ENCODE data around the gene HIBADH. TPM values are rescaled to one million over a fixed set of nuclear protein-coding genes. Genes with fewer than 3 reads are reported as not detected.
A peak's percentile ranks its signal among the peaks of the same experiment; 100 is the strongest.
"Not testable (repeated sequence)": the region's sequence is repeated elsewhere in the genome, so short reads cannot be mapped to it uniquely, and the experiment has no call there.

The HIBADH gene
- polyA plus RNA-seq, 3 donors from 2014 or later = 24.9 to 41.1 (median 28.4) TPM

GRCh38 chr7:27510541-27510940, 152.1 kb downstream of the HIBADH start:
- Mint-ChIP-seq H3K36me3 (peaks cover 0 to 3% (median 0%) of the 10 kb centered on the region in 3 donors), H3K27me3 (ENCODE audit: low read depth in 3 of 3) (peaks cover 0 to 3% (median 0%) of the 10 kb centered on the region in 3 donors), H3K9me3 (peaks cover 0 to 6% (median 2%) of the 10 kb centered on the region in 6 donors), H3K4me3 (no peak overlapping the region), H3K27ac (no peak overlapping the region), H3K4me1 (no peaks in the 10 kb centered on the region)
- no peak for DNase-seq

GRCh38 chr7:27501879-27502278, 160.8 kb downstream of the HIBADH start:
- DNase-seq; H3K4me3 Mint-ChIP-seq; H3K9me3 Mint-ChIP-seq; H3K36me3 Mint-ChIP-seq; H3K27me3 Mint-ChIP-seq (ENCODE audit: low read depth in 3 of 3); H3K27ac Mint-ChIP-seq; H3K4me1 Mint-ChIP-seq: not testable (repeated sequence)

GRCh38 chr7:27501001-27501400, 161.7 kb downstream of the HIBADH start:
- no peak overlapping the region for H3K4me3 Mint-ChIP-seq
- peak overlapping the region in 1 of 6 donors; percentile 69 for H3K27ac Mint-ChIP-seq
- no peaks in the 10 kb centered on the region for H3K4me1 Mint-ChIP-seq
- H3K36me3 Mint-ChIP-seq = peaks cover 0 to 4% (median 0%) of the 10 kb centered on the region in 3 donors
- no peak for DNase-seq
- peaks cover 0 to 1% (median 0%) of the 10 kb centered on the region in 6 donors for H3K9me3 Mint-ChIP-seq
- H3K27me3 Mint-ChIP-seq (ENCODE audit: low read depth in 3 of 3) = peaks cover 0 to 3% (median 2%) of the 10 kb centered on the region in 3 donors

- DNase-seq = no peak
- Mint-ChIP-seq H3K36me3 (no peaks in the 10 kb centered on the region), H3K4me3 (no peak overlapping the region), H3K4me1 (no peaks in the 10 kb centered on the region), H3K27me3 (ENCODE audit: low read depth in 3 of 3) (peaks cover 0 to 8% (median 5%) of the 10 kb centered on the region in 3 donors), H3K9me3 (peaks cover 0 to 2% (median 0%) of the 10 kb centered on the region in 6 donors), H3K27ac (no peak overlapping the region)
Measured at GRCh38 chr7:27492224-27492623, 170.5 kb downstream of the HIBADH start.

GRCh38 chr7:27491534-27491933, 171.1 kb downstream of the HIBADH start:
- no peak overlapping the region for H3K4me3 Mint-ChIP-seq
- no peaks in the 10 kb centered on the region for H3K4me1 Mint-ChIP-seq
- no peaks in the 10 kb centered on the region for H3K36me3 Mint-ChIP-seq
- H3K27me3 Mint-ChIP-seq (ENCODE audit: low read depth in 3 of 3) = peaks cover 0 to 8% (median 5%) of the 10 kb centered on the region in 3 donors
- DNase-seq = no peak
- H3K27ac Mint-ChIP-seq = no peak overlapping the region
- H3K9me3 Mint-ChIP-seq = peaks cover 0 to 2% (median 0%) of the 10 kb centered on the region in 6 donors

- no peak for DNase-seq
- no peaks in the 10 kb centered on the region for H3K9me3 Mint-ChIP-seq
- peaks cover 0 to 8% (median 5%) of the 10 kb centered on the region in 3 donors for H3K27me3 Mint-ChIP-seq (ENCODE audit: low read depth in 3 of 3)
- H3K27ac Mint-ChIP-seq = no peak overlapping the region
- no peaks in the 10 kb centered on the region for H3K36me3 Mint-ChIP-seq
- H3K4me3 Mint-ChIP-seq = no peak overlapping the region
- no peaks in the 10 kb centered on the region for H3K4me1 Mint-ChIP-seq
Measured at GRCh38 chr7:27487509-27487908, 175.2 kb downstream of the HIBADH start.

GRCh38 chr7:27484451-27484850, 178.2 kb downstream of the HIBADH start:
- peaks cover 0 to 8% (median 7%) of the 10 kb centered on the region in 3 donors for H3K27me3 Mint-ChIP-seq (ENCODE audit: low read depth in 3 of 3)
- no peaks in the 10 kb centered on the region for H3K9me3 Mint-ChIP-seq
- H3K4me1 Mint-ChIP-seq = no peaks in the 10 kb centered on the region
- no peak overlapping the region for H3K4me3 Mint-ChIP-seq
- H3K36me3 Mint-ChIP-seq = no peaks in the 10 kb centered on the region
- no peak for DNase-seq
- H3K27ac Mint-ChIP-seq = no peak overlapping the region

- no peak for DNase-seq
- Mint-ChIP-seq H3K9me3 (no peaks in the 10 kb centered on the region), H3K27me3 (ENCODE audit: low read depth in 3 of 3) (peaks cover 0 to 9% (median 7%) of the 10 kb centered on the region in 3 donors), H3K36me3 (no peaks in the 10 kb centered on the region), H3K27ac (no peak overlapping the region), H3K4me1 (no peaks in the 10 kb centered on the region), H3K4me3 (no peak overlapping the region)
Measured at GRCh38 chr7:27482219-27482618, 180.5 kb downstream of the HIBADH start.

GRCh38 chr7:27478556-27478955, 184.1 kb downstream of the HIBADH start:
- no peak overlapping the region for H3K27ac Mint-ChIP-seq

GRCh38 chr7:27478084-27478483, 184.6 kb downstream of the HIBADH start:
- no peak overlapping the region for H3K4me3 Mint-ChIP-seq
- H3K4me1 Mint-ChIP-seq = no peaks in the 10 kb centered on the region
- H3K27ac Mint-ChIP-seq = no peak overlapping the region
- no peaks in the 10 kb centered on the region for H3K9me3 Mint-ChIP-seq
- H3K36me3 Mint-ChIP-seq = no peaks in the 10 kb centered on the region
- no peak for DNase-seq
- peaks cover 0 to 11% (median 5%) of the 10 kb centered on the region in 3 donors for H3K27me3 Mint-ChIP-seq (ENCODE audit: low read depth in 3 of 3)

More at GRCh38 chr7:27478556-27478955, 184.1 kb downstream of the HIBADH start:
- Mint-ChIP-seq H3K4me3 (no peak overlapping the region), H3K4me1 (no peaks in the 10 kb centered on the region), H3K27me3 (ENCODE audit: low read depth in 3 of 3) (peaks cover 0 to 11% (median 6%) of the 10 kb centered on the region in 3 donors), H3K36me3 (no peaks in the 10 kb centered on the region), H3K9me3 (no peaks in the 10 kb centered on the region)
- DNase-seq = no peak

GRCh38 chr7:27476493-27476892, 186.2 kb downstream of the HIBADH start:
- no peaks in the 10 kb centered on the region for H3K36me3 Mint-ChIP-seq
- H3K9me3 Mint-ChIP-seq = no peaks in the 10 kb centered on the region
- H3K4me3 Mint-ChIP-seq = no peak overlapping the region
- no peak for DNase-seq
- H3K27ac Mint-ChIP-seq = no peak overlapping the region
- H3K27me3 Mint-ChIP-seq (ENCODE audit: low read depth in 3 of 3) = peaks cover 0 to 14% (median 5%) of the 10 kb centered on the region in 3 donors
- no peaks in the 10 kb centered on the region for H3K4me1 Mint-ChIP-seq

Other genes starting within 250 kb of the HIBADH start
- gene TAX1BP1, start 77.3 kb upstream of the HIBADH start, polyA plus RNA-seq = 100 to 1,000 TPM in 2 of 3 donors, 10 to 100 TPM in 1; 86.9 to 119 (median 114) TPM

Measured in immature natural killer cell (primary cell).